ENCODE measurements around the gene ADGRF5. TPM values are rescaled to one million over a fixed set of nuclear protein-coding genes. Genes with fewer than 3 reads are reported as not detected.

ADGRF5 gene
- total and polyA plus RNA-seq, 8 donors: 2.2 to 7.6 (median 4.0) TPM

GRCh38 chr6:46915866-46916265 is 5.9 kb downstream of the ADGRF5 start:
- 90 to 93% methylated on average over 4 of the region's 4 CpGs for WGBS, 2 donors
- no peak overlapping the region for H3K4me3 ChIP-seq
- peaks cover 0 to 4% (median 0%) of the 10 kb centered on the region in 4 donors for H3K27me3 ChIP-seq
- intact Hi-C loops (cut with DNase I): no loop called here
- H3K4me1 ChIP-seq: peaks cover 0 to 4% (median 0%) of the 10 kb centered on the region in 3 donors
- H3K36me3 ChIP-seq: no peaks in the 10 kb centered on the region
- FAIRE-seq (no peak), DNase-seq (no peak), ATAC-seq (no peak)
- TF ChIP-seq CTCF (IDR thresholded peaks at IDR 0.05): no peak
- no peaks in the 10 kb centered on the region for H3K9me3 ChIP-seq
- no peak overlapping the region for H3K27ac ChIP-seq

DNA sequence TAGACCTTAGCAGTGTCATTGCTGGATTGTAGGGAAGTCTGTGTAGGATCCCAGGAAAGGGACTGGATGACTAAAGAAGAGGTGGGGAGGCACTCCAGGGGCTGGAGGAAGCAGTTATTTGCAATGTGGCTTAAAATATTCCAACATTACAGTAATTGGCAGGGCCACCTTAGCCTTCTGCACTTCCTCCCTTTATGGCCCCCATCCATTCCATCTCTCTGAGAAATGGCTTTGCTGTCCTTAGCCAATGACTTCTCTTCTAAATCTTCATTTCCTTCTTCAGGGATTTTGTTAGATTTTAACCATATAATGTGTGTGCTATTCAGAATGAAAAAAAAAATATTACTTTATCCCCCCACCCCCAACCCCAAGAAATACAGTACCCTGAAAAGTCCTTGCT is 6.4 kb downstream of the ADGRF5 start:
- Histone ChIP-seq H3K4me1 (peaks cover 0 to 4% (median 0%) of the 10 kb centered on the region in 3 donors), H3K9me3 (no peaks in the 10 kb centered on the region), H3K27ac (no peak overlapping the region), H3K4me3 (no peak overlapping the region), H3K27me3 (no peaks in the 10 kb centered on the region), H3K36me3 (no peaks in the 10 kb centered on the region)
- DNase-seq (no peak), ATAC-seq (no peak), FAIRE-seq (no peak)
- intact Hi-C loops (cut with DNase I): no loop called here
- no peak for TF ChIP-seq CTCF (IDR thresholded peaks at IDR 0.05)

GRCh38 chr6:46914279-46914810 is 7.4 kb downstream of the ADGRF5 start:
- 71 to 74% methylated on average over 4 of the region's 4 CpGs for WGBS, 2 donors
- no peaks in the 10 kb centered on the region for H3K9me3 ChIP-seq
- intact Hi-C loops (cut with DNase I): no loop called here
- DNase-seq (no peak), FAIRE-seq (no peak), ATAC-seq (peak in 1 of 4 donors; percentile 38)
- TF ChIP-seq CTCF (IDR thresholded peaks at IDR 0.05): no peak
- peaks cover 0 to 4% (median 0%) of the 10 kb centered on the region in 3 donors for H3K4me1 ChIP-seq
- no peaks in the 10 kb centered on the region for H3K36me3 ChIP-seq
- no peak overlapping the region for H3K4me3 ChIP-seq
- H3K27ac ChIP-seq: no peak overlapping the region
- no peaks in the 10 kb centered on the region for H3K27me3 ChIP-seq

GRCh38 chr6:46909371-46909770 is 12.4 kb downstream of the ADGRF5 start:
- no peak overlapping the region for H3K27ac ChIP-seq
- ATAC-seq (no peak), DNase-seq (no peak), FAIRE-seq (no peak)
- H3K9me3 ChIP-seq: no peaks in the 10 kb centered on the region
- intact Hi-C loops (cut with DNase I): no loop called here
- H3K27me3 ChIP-seq: peaks cover 0 to 5% (median 0%) of the 10 kb centered on the region in 4 donors
- WGBS, 2 donors: 63 to 69% methylated on average over 2 of the region's 2 CpGs
- no peak overlapping the region for H3K4me3 ChIP-seq
- no peaks in the 10 kb centered on the region for H3K36me3 ChIP-seq
- peaks cover 0 to 3% (median 0%) of the 10 kb centered on the region in 3 donors for H3K4me1 ChIP-seq
- no peak for TF ChIP-seq CTCF (IDR thresholded peaks at IDR 0.05)

DNA sequence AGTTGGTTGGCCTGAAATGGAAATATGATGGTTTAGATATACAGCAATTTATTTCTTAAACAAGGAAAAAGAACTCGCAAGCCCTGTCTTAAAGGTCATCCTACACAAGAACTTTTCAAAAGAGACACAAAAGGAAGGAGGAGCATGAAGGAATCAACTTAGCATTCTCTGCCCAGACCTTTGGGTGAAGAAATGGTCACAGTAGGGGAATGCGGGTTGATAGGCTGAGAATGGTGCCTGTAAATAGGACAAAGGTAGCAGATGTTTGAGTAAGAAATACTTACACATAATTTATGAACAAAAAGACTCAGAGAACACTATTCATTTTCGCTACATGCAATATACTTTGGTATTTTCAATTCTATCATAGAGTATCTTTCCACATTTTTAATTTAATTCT is 15.0 kb downstream of the ADGRF5 start:
- TF ChIP-seq CTCF (IDR thresholded peaks at IDR 0.05): no peak
- no peak for DNase-seq

More for the DNA sequence above, 15.0 kb downstream of the ADGRF5 start:
- Histone ChIP-seq H3K36me3 (no peaks in the 10 kb centered on the region), H3K4me3 (no peak overlapping the region), H3K27ac (no peak overlapping the region), H3K27me3 (peaks cover 0 to 5% (median 0%) of the 10 kb centered on the region in 4 donors), H3K4me1 (no peaks in the 10 kb centered on the region), H3K9me3 (no peaks in the 10 kb centered on the region)
- intact Hi-C loops (cut with DNase I): no loop called here
- ATAC-seq (no peak), FAIRE-seq (no peak)
- 90 to 91% methylated on average over 3 of the region's 3 CpGs for WGBS, 2 donors
